H1 (cell line): Measurements from ENCODE around the gene FHOD1. TPM values are rescaled to one million over a fixed set of nuclear protein-coding genes. Genes with fewer than 3 reads are reported as not detected.
A peak's percentile ranks its signal among the peaks of the same experiment; 100 is the strongest.

Source experiments
- BACH1 ChIP-seq: IDR thresholded peaks from 2 replicates; pipeline ENCODE4 v1.6.1; 2012; ENCODE audit warnings: low read length, improper control_type of control experiment
- CHD7 ChIP-seq: fragments of 300-600 bp; sonication (generic); IDR thresholded peaks from 2 replicates; pipeline ENCODE4 v1.7.1; 2012; ENCODE audit warnings: low read length, moderate library complexity, mild to moderate bottlenecking, inconsistent platforms; ENCODE audit not compliant: insufficient replicate concordance
- EZH2 ChIP-seq: fragments of 200-600 bp; sonication (generic); IDR thresholded peaks from 2 replicates; pipeline ENCODE4 v1.7.1; 2012; ENCODE audit warnings: low read depth, mild to moderate bottlenecking, moderate library complexity, low read length, inconsistent platforms; ENCODE audit not compliant: severe bottlenecking
- JUND ChIP-seq: IDR thresholded peaks from 2 replicates; pipeline ENCODE4 v1.6.1; 2011; ENCODE audit warnings: mild to moderate bottlenecking, improper control_type of control experiment, low read length
- KDM1A ChIP-seq: fragments of 200-600, 300-600 bp; sonication (generic); IDR thresholded peaks from 2 replicates; pipeline ENCODE4 v1.7.1; 2016; ENCODE audit warnings: mild to moderate bottlenecking, low read length, borderline replicate concordance
- MAFK ChIP-seq: IDR thresholded peaks from 2 replicates; pipeline ENCODE4 v1.6.1; 2012; ENCODE audit warnings: low read depth, mild to moderate bottlenecking, improper control_type of control experiment, low read length
- NANOG ChIP-seq: IDR thresholded peaks from 2 replicates; pipeline ENCODE4 v1.6.1; 2011; ENCODE audit warnings: low read length, low read depth, mild to moderate bottlenecking, inconsistent platforms; ENCODE audit not compliant: insufficient read depth, poor library complexity, severe bottlenecking
- SRF ChIP-seq: IDR thresholded peaks from 2 replicates; pipeline ENCODE4 v1.6.1; 2011; ENCODE audit warnings: mild to moderate bottlenecking, low read depth, low read length, moderate library complexity
- YY1 ChIP-seq: IDR thresholded peaks from 2 replicates; pipeline ENCODE4 v1.6.1; 2011; ENCODE audit warnings: low read depth, mild to moderate bottlenecking, low read length
- polyA plus RNA-seq, 7 experiments: library from polyadenylated mRNA; depleted of rRNA in 3 of 7; stranded (reverse) in 5 of 7; unstranded in 2 of 7; fragments of >200 nt in 5 of 7; fragments of 200-250 nt in 2 of 7; gene quantifications; 1 replicate in 5 of 7; 2 replicates in 1 of 7; 4 replicates in 1 of 7; pipeline versions ENCODE4 v1.2.1 to v1.2.3, GENCODE V29; 2011 to 2013; ENCODE audit warnings: missing spikeins in 2 of 7, mixed read lengths in 2 of 7
- total RNA-seq: library from RNA; stranded (reverse); fragmentation: NEBNext Ultra II Directional; extraction: Animal tissue kit (Norgen Biotek cat#: 25700); gene quantifications from 2 replicates; pipeline ENCODE4 v1.2.1, GENCODE V29; 2021

FHOD1 gene
- total and polyA plus RNA-seq, 2 of the 8 experiments (the other 6 are each of a cell fraction or from before 2014, with no cell fraction given), result 31.3 to 60.7 TPM

GRCh38 chr16:67183627-67184452 is 63.4 kb downstream of the FHOD1 start, which contains the start of gene MATCAP1 (continued):
- no peak for TF ChIP-seq CHD7
- TF ChIP-seq BACH1, result 0 out of 2 replicates have a peak, but pooled peaks have one; percentile 14
- TF ChIP-seq EZH2, result no peak
- no peak for TF ChIP-seq YY1
- TF ChIP-seq SRF, result no peak
- TF ChIP-seq JUND, result 0 out of 2 replicates have a peak, but pooled peaks have one; percentile 30
- TF ChIP-seq KDM1A, result no peak
- no peak for TF ChIP-seq NANOG
- TF ChIP-seq MAFK, result no peak
